ENCODE results near the gene MAN1C1.
A peak's percentile ranks its signal among the peaks of the same experiment; 100 is the strongest.

Gene MAN1C1

DNA sequence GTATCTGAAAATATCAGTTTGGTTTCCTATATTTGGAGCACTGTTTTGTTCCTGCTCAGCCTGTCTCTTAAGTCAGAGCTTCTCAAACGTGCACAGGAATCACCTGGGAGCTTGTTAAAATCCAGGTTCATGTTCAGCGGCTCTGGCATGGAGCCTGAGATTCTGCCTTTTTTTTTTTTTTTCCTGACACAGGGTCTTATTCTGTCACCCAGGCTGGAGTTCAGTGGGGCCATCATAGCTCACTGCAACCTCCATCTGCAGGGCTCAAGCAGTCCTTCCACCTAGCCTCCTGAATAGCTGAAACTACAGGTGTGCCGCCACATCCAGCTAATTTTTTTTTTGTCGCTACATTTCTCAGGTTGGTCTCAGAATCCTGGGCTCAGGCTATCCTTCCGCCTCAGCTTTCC, 171.2 kb downstream of the MAN1C1 start:
- DNase-seq = no peak

DNA sequence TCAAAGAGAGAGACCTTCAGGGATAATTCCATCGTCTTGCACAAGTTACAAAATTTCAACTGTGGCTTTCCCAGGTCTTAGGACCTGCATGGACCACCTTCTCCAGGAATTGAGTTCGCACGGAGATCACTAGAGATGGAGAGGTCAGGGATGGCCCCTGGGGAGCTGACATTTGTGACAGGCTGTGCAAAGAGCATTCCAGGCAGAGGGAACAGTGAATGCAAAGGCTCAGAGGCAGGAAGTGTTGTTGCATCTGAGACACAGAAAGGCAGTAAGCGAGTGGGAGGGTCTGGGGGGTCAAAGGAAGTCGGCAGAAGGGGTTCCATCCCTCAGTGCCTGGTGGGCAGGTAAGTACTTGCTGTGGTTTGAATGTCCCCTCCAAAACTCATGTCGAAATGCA, 173.9 kb downstream of the MAN1C1 start:
- no peak for DNase-seq

- no peak for DNase-seq
Observed at GRCh38 chr1:25792115-25792514, 175.5 kb downstream of the MAN1C1 start.

DNA sequence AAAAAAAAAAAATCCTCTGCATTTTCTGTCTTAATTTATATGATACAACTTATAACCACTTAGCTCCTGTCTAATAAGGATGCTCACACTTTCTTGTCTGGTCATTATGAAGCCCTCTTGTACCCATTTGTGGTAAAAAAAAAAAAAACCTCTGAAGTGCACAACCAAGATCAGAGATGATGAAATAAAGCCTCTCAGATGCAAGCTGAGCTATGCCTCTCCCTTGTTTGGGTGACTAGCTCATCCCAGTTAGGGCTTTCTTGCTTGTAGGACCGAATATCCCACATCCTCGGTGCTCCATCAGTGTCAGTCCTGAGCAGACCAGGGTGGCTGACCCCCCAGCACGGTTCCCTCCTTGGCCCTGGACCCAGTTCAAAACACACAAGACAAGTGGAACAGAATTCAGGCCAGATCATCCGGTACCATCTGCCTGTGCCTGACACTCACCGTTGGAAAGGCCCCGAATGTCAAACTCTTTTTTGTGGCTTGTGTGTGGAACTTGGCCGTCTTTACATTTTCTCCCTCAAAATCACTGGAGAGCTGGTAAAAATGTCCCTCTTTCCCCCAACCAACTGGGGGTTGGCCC, 177.1 kb downstream of the MAN1C1 start:
- DNase-seq = no peak

- no peak for DNase-seq
Observed at GRCh38 chr1:25794325-25794724, 177.7 kb downstream of the MAN1C1 start.

GRCh38 chr1:25795211-25795610, 178.6 kb downstream of the MAN1C1 start:
- DNase-seq = no peak

DNA sequence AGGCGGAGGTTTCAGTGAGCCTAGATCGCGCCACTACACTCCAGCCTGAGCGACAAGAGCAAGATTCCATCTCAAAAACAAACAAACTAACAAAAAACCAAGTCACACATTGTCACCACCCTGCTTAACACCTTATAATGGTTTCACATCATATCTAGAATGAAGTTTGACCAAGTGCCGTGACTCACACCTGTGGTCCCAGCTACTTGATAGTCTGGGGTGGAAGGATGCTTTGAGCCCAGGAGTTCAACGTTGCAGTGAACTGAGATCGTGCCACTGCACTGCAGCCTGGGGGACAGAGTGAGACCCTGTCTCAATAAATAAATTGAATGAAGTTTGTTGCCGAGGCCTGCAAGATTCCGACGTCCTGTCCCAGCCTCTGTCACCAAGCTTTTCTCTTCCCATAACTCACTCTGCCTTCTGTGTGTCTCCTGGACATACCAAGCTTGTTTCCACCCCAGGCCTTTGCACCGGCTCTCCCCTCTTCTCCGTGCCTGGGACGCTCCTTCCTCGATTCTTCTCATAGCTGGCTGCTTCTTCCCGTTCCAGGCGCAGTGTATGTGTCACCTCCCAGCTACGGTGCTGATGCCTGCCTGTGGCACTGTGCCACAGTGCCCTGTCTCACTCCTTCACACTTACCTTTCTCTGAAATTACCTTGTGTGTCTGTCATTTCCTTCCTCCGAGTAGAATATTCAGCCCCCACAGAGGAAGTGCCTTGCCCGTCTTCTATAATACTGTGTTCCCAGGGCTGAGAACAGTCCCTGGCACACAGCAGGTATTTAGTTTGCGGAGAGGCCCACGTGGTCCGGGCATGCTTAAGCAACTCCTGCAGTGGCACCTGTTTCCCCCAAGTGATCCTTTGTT, 179.6 kb downstream of the MAN1C1 start:
- peak; percentile 91 for DNase-seq

GRCh38 chr1:25796811-25797458, 180.3 kb downstream of the MAN1C1 start:
- peak; percentile 91 for DNase-seq

DNA sequence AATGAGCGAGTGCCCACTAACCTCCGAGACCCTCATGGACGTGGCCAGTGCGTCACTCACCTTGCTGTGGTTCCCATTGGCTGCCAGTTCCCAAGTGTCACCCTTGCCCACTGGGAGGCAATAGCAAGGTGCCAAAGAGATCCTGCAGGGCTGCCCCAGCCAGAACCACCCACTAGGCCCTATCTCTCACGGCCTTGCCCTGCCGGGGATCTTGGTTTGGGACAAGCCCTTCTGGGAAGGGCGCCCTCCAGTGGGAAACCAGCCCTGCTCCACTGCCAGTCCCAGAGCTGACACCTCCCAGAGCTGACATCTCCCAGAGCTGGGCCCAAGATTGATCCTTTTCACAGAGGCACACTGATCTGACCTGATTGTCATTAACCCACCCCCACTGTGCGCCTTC, 181.3 kb downstream of the MAN1C1 start:
- DNase-seq = no peak

GRCh38 chr1:25798666-25799351, 182.2 kb downstream of the MAN1C1 start:
- DNase-seq = no peak

DNA sequence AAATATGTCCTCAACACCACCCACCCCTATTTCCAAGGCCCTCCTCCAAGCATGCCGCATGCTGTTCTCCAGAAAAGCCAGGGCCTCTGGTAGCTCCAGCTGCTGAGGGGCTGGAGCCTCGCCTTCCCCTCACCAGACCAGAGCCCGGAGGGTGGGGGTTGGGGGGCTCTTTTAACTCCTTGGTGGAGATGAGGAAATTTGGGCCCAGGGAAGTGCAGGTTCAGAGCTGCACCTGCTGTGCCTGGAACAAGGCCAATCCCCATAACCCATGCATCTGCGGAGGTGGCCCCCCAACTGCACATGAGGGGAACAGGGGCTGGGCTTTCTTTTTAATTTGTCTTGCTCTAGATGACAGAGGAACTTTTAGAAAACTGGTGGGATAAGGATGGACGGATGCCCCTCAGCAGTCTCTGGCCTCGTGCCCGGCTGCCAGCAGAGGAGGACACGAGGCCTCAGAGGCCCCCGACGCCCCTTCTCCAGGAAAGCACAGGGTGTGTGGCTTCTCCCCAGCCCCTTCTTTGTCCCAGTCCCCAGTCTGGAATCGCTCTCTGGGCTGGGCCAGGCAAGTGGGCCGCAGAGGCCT, 182.9 kb downstream of the MAN1C1 start:
- DNase-seq = peak; percentile 49

GRCh38 chr1:25799935-25800702, 183.5 kb downstream of the MAN1C1 start, which contains the start of gene SELENON:
Gene SELENON (plus strand): TSS chr1:25800193. CDS start chr1:25800231, 38 bp downstream.
- DNase-seq = peak; percentile 52

GRCh38 chr1:25800703-25801377, 184.2 kb downstream of the MAN1C1 start:
- no peak for DNase-seq

GRCh38 chr1:25802915-25803314, 186.3 kb downstream of the MAN1C1 start:
- no peak for DNase-seq

- no peak for DNase-seq
Observed at GRCh38 chr1:25803368-25803767, 186.8 kb downstream of the MAN1C1 start.

- DNase-seq = no peak
Observed at GRCh38 chr1:25804244-25804963, 187.8 kb downstream of the MAN1C1 start.

GRCh38 chr1:25804964-25805862, 188.6 kb downstream of the MAN1C1 start:
- DNase-seq = no peak

DNA sequence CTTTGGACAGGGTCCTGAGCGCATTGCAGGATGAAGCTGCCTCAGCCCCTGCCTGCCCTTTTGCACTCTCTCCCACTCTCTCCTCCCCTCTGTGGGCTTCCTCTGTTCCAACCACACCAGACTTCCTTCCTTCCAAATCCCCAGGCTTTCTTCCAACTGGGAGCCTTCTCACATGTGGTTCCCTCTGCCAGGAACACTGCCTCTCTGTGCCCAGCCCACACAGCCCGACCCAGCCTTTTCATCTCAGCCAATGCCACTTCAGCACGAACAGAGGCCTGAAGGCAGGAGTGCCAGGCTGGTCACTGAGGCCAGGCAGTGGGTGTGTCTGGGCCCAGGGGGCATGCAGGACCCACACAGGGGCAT, 189.3 kb downstream of the MAN1C1 start:
- DNase-seq = no peak

DNA sequence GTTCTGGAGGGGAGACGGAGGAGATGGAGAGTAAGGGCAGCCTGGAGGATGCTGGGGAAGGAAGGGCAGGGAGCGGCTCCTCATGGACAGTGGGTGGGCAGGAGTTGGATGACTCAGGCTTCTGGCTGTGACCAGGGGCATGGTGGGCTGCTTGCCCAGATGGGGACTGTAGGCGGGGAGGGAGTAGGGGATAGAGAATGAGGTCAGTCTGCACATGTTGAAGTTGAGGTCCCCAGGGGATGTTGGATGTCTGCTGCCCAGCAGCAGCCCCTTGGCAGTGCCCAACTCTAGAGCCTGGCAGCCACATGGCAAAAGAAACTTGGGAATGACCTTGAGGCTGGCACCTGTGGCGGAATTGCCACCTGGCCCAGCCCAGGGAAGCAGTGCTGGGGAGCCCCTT, 189.8 kb downstream of the MAN1C1 start:
- no peak for DNase-seq

Data from NCI-H1092 treated with DMSO at 0.1 percent for 48 hours (cell line).